Neural cell (in vitro differentiated cells): ENCODE measurements around the gene ESRRB.

Experiments used
- CTCF ChIP-seq: fragments of 450-650 bp; IDR thresholded peaks from 2 replicates; pipeline ENCODE4 v1.5.1; 2014; ENCODE audit warnings: antibody characterized with exemption, mild to moderate bottlenecking, moderate library complexity; ENCODE audit not compliant: poor library complexity, severe bottlenecking
- EZH2 ChIP-seq: fragments of 200-600, 300-800 bp; shearing (Covaris generic), sonication (generic); IDR thresholded peaks from 2 replicates; pipeline ENCODE4 v1.6.1; 2014; ENCODE audit warnings: antibody characterized with exemption, low read length, borderline replicate concordance, mild to moderate bottlenecking; ENCODE audit not compliant: insufficient read depth, poor library complexity, severe bottlenecking
- MXI1 ChIP-seq: fragments of 450-650 bp; conservative IDR thresholded peaks from 2 replicates; pipeline ENCODE4 v1.6.1; 2014; ENCODE audit warnings: antibody characterized with exemption, mild to moderate bottlenecking; ENCODE audit not compliant: poor library complexity, severe bottlenecking
- POLR2AphosphoS5 ChIP-seq: IDR thresholded peaks from 2 replicates; pipeline ENCODE4 v1.6.1; 2012
- REST ChIP-seq: IDR thresholded peaks from 2 replicates; pipeline ENCODE4 v1.6.1; 2012; ENCODE audit warnings: borderline replicate concordance
- SMC3 ChIP-seq: fragments of 450-650 bp; conservative IDR thresholded peaks from 2 replicates; pipeline ENCODE4 v1.6.1; 2014; ENCODE audit warnings: antibody characterized with exemption, mild to moderate bottlenecking, moderate library complexity; ENCODE audit not compliant: poor library complexity

GRCh38 chr14:76386944-76387782 lies 11.2 kb downstream of the ESRRB start:
- TF ChIP-seq CTCF = peak; percentile 81
- no peak for TF ChIP-seq EZH2
- TF ChIP-seq POLR2AphosphoS5 = no peak
- TF ChIP-seq MXI1 = no peak
- TF ChIP-seq REST = no peak
- peak; percentile 69 for TF ChIP-seq SMC3
